ENCODE results near the gene CLEC2D. TPM values are rescaled to one million over a fixed set of nuclear protein-coding genes. Genes with fewer than 3 reads are reported as not detected.
"Not testable (repeated sequence)": the region's sequence is repeated elsewhere in the genome, so short reads cannot be mapped to it uniquely, and the experiment has no call there.

The CLEC2D gene
- total RNA-seq, 2 experiments from 2014 or later: 280 to 301 TPM

GRCh38 chr12:9707356-9707755 lies 37.8 kb downstream of the CLEC2D start:
- DNase-seq (no peak), ATAC-seq (ENCODE audit: low read depth) (peak; percentile 55)
- Mint-ChIP-seq H3K36me3 (peaks cover 30% of the 10 kb centered on the region), H3K4me1 (peaks cover 44% of the 10 kb centered on the region), H3K27ac (peak overlapping the region; percentile 82), H3K9me3 (peaks cover 14% of the 10 kb centered on the region), H3K27me3 (no peaks in the 10 kb centered on the region), H3K4me3 (peak overlapping the region; percentile 79)
- POLR2A ChIA-PET: interaction anchor here (0.9 to 3.2 kb wide), 10 partner anchors 11 to 74 kb away, joined by 4 to 30 read pairs (median 6); partner anchors contain the start of gene CLEC2D

- DNase-seq (peak; percentile 67), ATAC-seq (ENCODE audit: low read depth) (peak; percentile 76)
- H3K27me3 Mint-ChIP-seq: no peaks in the 10 kb centered on the region
- POLR2A ChIA-PET: interaction anchor here (0.7 to 3.2 kb wide), 17 partner anchors 8 to 258 kb away, joined by 3 to 30 read pairs (median 5); partner anchors contain the start of gene CLEC2D
- H3K9me3 Mint-ChIP-seq: peaks cover 14% of the 10 kb centered on the region
- peaks cover 30% of the 10 kb centered on the region for H3K36me3 Mint-ChIP-seq
- peaks cover 38% of the 10 kb centered on the region for H3K4me1 Mint-ChIP-seq
- H3K4me3 Mint-ChIP-seq: peak overlapping the region; percentile 79
- H3K27ac Mint-ChIP-seq: peak overlapping the region; percentile 82
Observed at GRCh38 chr12:9707864-9708808, 38.6 kb downstream of the CLEC2D start.

- peaks cover 32% of the 10 kb centered on the region for H3K36me3 Mint-ChIP-seq
- ATAC-seq (ENCODE audit: low read depth): no peak
- peaks cover 14% of the 10 kb centered on the region for H3K9me3 Mint-ChIP-seq
- H3K27me3 Mint-ChIP-seq: no peaks in the 10 kb centered on the region
- H3K4me1 Mint-ChIP-seq: peaks cover 38% of the 10 kb centered on the region
- peak overlapping the region; percentile 30 for H3K27ac Mint-ChIP-seq
- POLR2A ChIA-PET: interaction anchor here (0.7 to 3.2 kb wide), 13 partner anchors 9 to 75 kb away, joined by 3 to 30 read pairs (median 7); partner anchors contain the start of gene CLEC2D
- H3K4me3 Mint-ChIP-seq: no peak overlapping the region
- no peak for DNase-seq
Observed at GRCh38 chr12:9708853-9709252, 39.3 kb downstream of the CLEC2D start.

GRCh38 chr12:9710584-9711375 lies 41.3 kb downstream of the CLEC2D start:
- no peak overlapping the region for H3K27ac Mint-ChIP-seq
- H3K4me3 Mint-ChIP-seq: no peak overlapping the region
- DNase-seq (no peak), ATAC-seq (ENCODE audit: low read depth) (no peak)
- peaks cover 18% of the 10 kb centered on the region for H3K36me3 Mint-ChIP-seq
- H3K9me3 Mint-ChIP-seq: peaks cover 3% of the 10 kb centered on the region
- POLR2A ChIA-PET: no interaction called here
- H3K27me3 Mint-ChIP-seq: no peaks in the 10 kb centered on the region
- H3K4me1 Mint-ChIP-seq: peaks cover 32% of the 10 kb centered on the region

GRCh38 chr12:9711664-9712063 lies 42.2 kb downstream of the CLEC2D start:
- POLR2A ChIA-PET: no interaction called here
- Mint-ChIP-seq H3K27me3 (no peaks in the 10 kb centered on the region), H3K4me1 (peaks cover 24% of the 10 kb centered on the region), H3K4me3 (no peak overlapping the region), H3K27ac (no peak overlapping the region), H3K36me3 (peaks cover 14% of the 10 kb centered on the region), H3K9me3 (peaks cover 1% of the 10 kb centered on the region)
- DNase-seq: no peak
- no peak for ATAC-seq (ENCODE audit: low read depth)

- ATAC-seq (ENCODE audit: low read depth); H3K27me3 Mint-ChIP-seq; H3K9me3 Mint-ChIP-seq; H3K27ac Mint-ChIP-seq; DNase-seq; H3K4me3 Mint-ChIP-seq; POLR2A ChIA-PET: not testable (repeated sequence)
- peaks cover 11% of the 10 kb centered on the region for H3K36me3 Mint-ChIP-seq
- peaks cover 12% of the 10 kb centered on the region for H3K4me1 Mint-ChIP-seq
Observed at GRCh38 chr12:9713032-9713558, 43.6 kb downstream of the CLEC2D start.

- ATAC-seq (ENCODE audit: low read depth) (no peak), DNase-seq (no peak)
- Mint-ChIP-seq H3K4me1 (peaks cover 3% of the 10 kb centered on the region), H3K27ac (no peak overlapping the region), H3K4me3 (no peak overlapping the region), H3K27me3 (peaks cover 1% of the 10 kb centered on the region), H3K9me3 (no peaks in the 10 kb centered on the region), H3K36me3 (peaks cover 7% of the 10 kb centered on the region)
- POLR2A ChIA-PET: interaction anchor here (1.6 kb wide), 1 partner anchor 9 kb away, joined by 4 read pairs; no protein-coding TSS in a partner anchor
Observed at GRCh38 chr12:9717070-9717925, 47.8 kb downstream of the CLEC2D start.

GRCh38 chr12:9718968-9719367 lies 49.5 kb downstream of the CLEC2D start:
- H3K27me3 Mint-ChIP-seq: peaks cover 1% of the 10 kb centered on the region
- H3K36me3 Mint-ChIP-seq: peaks cover 5% of the 10 kb centered on the region
- ATAC-seq (ENCODE audit: low read depth) (no peak), DNase-seq (no peak)
- no peak overlapping the region for H3K27ac Mint-ChIP-seq
- no peaks in the 10 kb centered on the region for H3K9me3 Mint-ChIP-seq
- no peak overlapping the region for H3K4me3 Mint-ChIP-seq
- H3K4me1 Mint-ChIP-seq: peaks cover 3% of the 10 kb centered on the region
- POLR2A ChIA-PET: interaction anchor here (1.1 to 1.2 kb wide), 2 partner anchors 32 to 49 kb away, joined by 3 read pairs; partner anchors contain the start of gene CLEC2D

- POLR2A ChIA-PET: interaction anchor here (0.5 kb wide), 1 partner anchor 36 kb away, joined by 5 read pairs; no protein-coding TSS in a partner anchor
- H3K36me3 Mint-ChIP-seq: peaks cover 7% of the 10 kb centered on the region
Observed at GRCh38 chr12:9719790-9720189, 50.3 kb downstream of the CLEC2D start.

GRCh38 chr12:9721394-9722092 lies 52.0 kb downstream of the CLEC2D start:
- ATAC-seq (ENCODE audit: low read depth): no peak
- POLR2A ChIA-PET: interaction anchor here (0.6 to 1.0 kb wide), 2 partner anchors 19 to 74 kb away, joined by 3 read pairs; no protein-coding TSS in a partner anchor
- no peaks in the 10 kb centered on the region for H3K9me3 Mint-ChIP-seq
- no peak overlapping the region for H3K4me3 Mint-ChIP-seq
- peaks cover 1% of the 10 kb centered on the region for H3K27me3 Mint-ChIP-seq
- no peak overlapping the region for H3K27ac Mint-ChIP-seq
- peaks cover 3% of the 10 kb centered on the region for H3K4me1 Mint-ChIP-seq
- peaks cover 2% of the 10 kb centered on the region for H3K36me3 Mint-ChIP-seq
- no peak for DNase-seq

More at GRCh38 chr12:9719790-9720189, 50.3 kb downstream of the CLEC2D start:
- no peak overlapping the region for H3K4me3 Mint-ChIP-seq
- H3K27me3 Mint-ChIP-seq: peaks cover 1% of the 10 kb centered on the region
- H3K4me1 Mint-ChIP-seq: peaks cover 3% of the 10 kb centered on the region
- H3K27ac Mint-ChIP-seq: no peak overlapping the region
- no peak for DNase-seq
- no peak for ATAC-seq (ENCODE audit: low read depth)
- H3K9me3 Mint-ChIP-seq: no peaks in the 10 kb centered on the region

GRCh38 chr12:9724023-9724422 lies 54.5 kb downstream of the CLEC2D start:
- Mint-ChIP-seq H3K4me1 (peaks cover 3% of the 10 kb centered on the region), H3K4me3 (no peak overlapping the region), H3K27me3 (peaks cover 1% of the 10 kb centered on the region), H3K27ac (no peak overlapping the region), H3K36me3 (peaks cover 2% of the 10 kb centered on the region), H3K9me3 (no peaks in the 10 kb centered on the region)
- DNase-seq (no peak), ATAC-seq (ENCODE audit: low read depth) (no peak)
- POLR2A ChIA-PET: no interaction called here

All from activated naive CD8-positive, alpha-beta T cell treated with anti-CD3 and anti-CD28 coated beads, Interleukin-2, amount 10 ng/mL, durations not matched to agents 7 days and 5 days (primary cell).